AG08395 (cell line): ENCODE data around the gene TUSC7.

ENCODE experiments used
- DNase-seq: peaks from one replicate; pipeline ENCODE4 v3.0.0; 2012; ENCODE audit warnings: mixed read lengths, low spot score

The TUSC7 gene

GRCh38 chr3:116709479-116709878 lies at the start of gene TUSC7:
Gene TUSC7 (plus strand): TSS chr3:116709779.
- DNase-seq = no peak

- no peak for DNase-seq
Observed at GRCh38 chr3:116661196-116661595, 48.4 kb upstream of the TUSC7 start.

- no peak for DNase-seq
Observed at GRCh38 chr3:116663161-116664110, 46.1 kb upstream of the TUSC7 start.

GRCh38 chr3:116667324-116667723 lies 42.3 kb upstream of the TUSC7 start:
- no peak for DNase-seq

GRCh38 chr3:116667791-116668190 lies 41.8 kb upstream of the TUSC7 start:
- DNase-seq = no peak

- DNase-seq = no peak
Observed at GRCh38 chr3:116669576-116669975, 40.0 kb upstream of the TUSC7 start.

- no peak for DNase-seq
Observed at GRCh38 chr3:116671151-116671550, 38.4 kb upstream of the TUSC7 start.

- no peak for DNase-seq
Observed at GRCh38 chr3:116678853-116679252, 30.7 kb upstream of the TUSC7 start.

GRCh38 chr3:116691041-116691440 lies 18.5 kb upstream of the TUSC7 start:
- no peak for DNase-seq

- DNase-seq = no peak
Observed at GRCh38 chr3:116701070-116701469, 8.5 kb upstream of the TUSC7 start.

- DNase-seq = no peak
Observed at GRCh38 chr3:116702334-116702733, 7.2 kb upstream of the TUSC7 start.

GRCh38 chr3:116707531-116707930 lies 2.0 kb upstream of the TUSC7 start:
- DNase-seq = no peak

- DNase-seq = no peak
Observed at GRCh38 chr3:116716490-116716889, 6.9 kb downstream of the TUSC7 start.

- DNase-seq = no peak
Observed at GRCh38 chr3:116717566-116717965, 8.0 kb downstream of the TUSC7 start.

GRCh38 chr3:116728454-116728853 lies 18.9 kb downstream of the TUSC7 start:
- DNase-seq = no peak

GRCh38 chr3:116734243-116734642 lies 24.7 kb downstream of the TUSC7 start:
- DNase-seq = no peak

- no peak for DNase-seq
Observed at GRCh38 chr3:116739678-116740077, 30.1 kb downstream of the TUSC7 start.

- DNase-seq = no peak
Observed at GRCh38 chr3:116740293-116740692, 30.7 kb downstream of the TUSC7 start.

- no peak for DNase-seq
Observed at GRCh38 chr3:116741467-116741866, 31.9 kb downstream of the TUSC7 start.

- DNase-seq = no peak
Observed at GRCh38 chr3:116743062-116743461, 33.5 kb downstream of the TUSC7 start.

- no peak for DNase-seq
Observed at GRCh38 chr3:116749388-116749787, 39.8 kb downstream of the TUSC7 start.

- no peak for DNase-seq
Observed at GRCh38 chr3:116757315-116757714, 47.7 kb downstream of the TUSC7 start.

GRCh38 chr3:116759316-116759715 lies 49.7 kb downstream of the TUSC7 start:
- DNase-seq = no peak
